Activated B cell treated with CpG ODN at 0.5 μM for 24 hours (primary cell): Measurements from ENCODE around the gene CTCF. TPM values are rescaled to one million over a fixed set of nuclear protein-coding genes. Genes with fewer than 3 reads are reported as not detected.
A peak's percentile ranks its signal among the peaks of the same experiment; 100 is the strongest.

Experiments used
- ATAC-seq: fragments of 200-7000 bp; cut with Tn5 transposase; one replicate; pipeline ENCODE4 v1.10.0; 2021; ENCODE audit warnings: low read depth, mild to moderate bottlenecking, moderate library complexity
- CTCF ChIA-PET: fragments of 350-600 bp; sonication (Branson Sonifier 250); formaldehyde crosslinking; loops from one replicate; lab custom pipeline; 2021; ENCODE audit warnings: antibody characterized with exemption; lab: Charles Lee
- POLR2A ChIA-PET: fragments of 350-600 bp; sonication (Branson Sonifier 250); formaldehyde crosslinking; loops from one replicate; lab custom pipeline; 2021; ENCODE audit warnings: antibody characterized with exemption; lab: Charles Lee
- DNase-seq: peaks from one replicate; pipeline ENCODE4 v3.0.0; 2022
- H3K27ac Mint-ChIP-seq: one replicate; pipeline ENCODE4 v1.8.0; 2020; ENCODE audit warnings: mixed read lengths
- H3K27me3 Mint-ChIP-seq: one replicate; pipeline ENCODE4 v1.8.0; 2021; ENCODE audit warnings: mixed read lengths
- H3K36me3 Mint-ChIP-seq: one replicate; pipeline ENCODE4 v1.8.0; 2021; ENCODE audit warnings: low read depth, mixed read lengths
- H3K4me1 Mint-ChIP-seq: one replicate; pipeline ENCODE4 v1.8.0; 2021; ENCODE audit warnings: mixed read lengths
- H3K4me3 Mint-ChIP-seq: one replicate; pipeline ENCODE4 v1.8.0; 2020; ENCODE audit warnings: mild to moderate bottlenecking, mixed read lengths
- H3K9me3 Mint-ChIP-seq: one replicate; pipeline ENCODE4 v1.8.0; 2020; ENCODE audit warnings: mixed read lengths
- CTCF ChIP-seq: fragments of 200-600 bp; IDR thresholded peaks from one replicate; pipeline ENCODE4 v1.8.0; 2022; ENCODE audit warnings: antibody characterized with exemption, mild to moderate bottlenecking
- intact Hi-C: fragments of 100-400 bp; cut with micrococcal nuclease; formaldehyde crosslinking; loops from one replicate; pipeline ENCODE4 v1.15.1; 2024
- total RNA-seq: library from RNA; stranded (reverse); gene quantifications from 2 replicates; pipeline ENCODE4 v1.2.3, GENCODE V29; 2022

The CTCF gene
- total RNA-seq, 1 donor from 2014 or later = 59.6 TPM

DNA sequence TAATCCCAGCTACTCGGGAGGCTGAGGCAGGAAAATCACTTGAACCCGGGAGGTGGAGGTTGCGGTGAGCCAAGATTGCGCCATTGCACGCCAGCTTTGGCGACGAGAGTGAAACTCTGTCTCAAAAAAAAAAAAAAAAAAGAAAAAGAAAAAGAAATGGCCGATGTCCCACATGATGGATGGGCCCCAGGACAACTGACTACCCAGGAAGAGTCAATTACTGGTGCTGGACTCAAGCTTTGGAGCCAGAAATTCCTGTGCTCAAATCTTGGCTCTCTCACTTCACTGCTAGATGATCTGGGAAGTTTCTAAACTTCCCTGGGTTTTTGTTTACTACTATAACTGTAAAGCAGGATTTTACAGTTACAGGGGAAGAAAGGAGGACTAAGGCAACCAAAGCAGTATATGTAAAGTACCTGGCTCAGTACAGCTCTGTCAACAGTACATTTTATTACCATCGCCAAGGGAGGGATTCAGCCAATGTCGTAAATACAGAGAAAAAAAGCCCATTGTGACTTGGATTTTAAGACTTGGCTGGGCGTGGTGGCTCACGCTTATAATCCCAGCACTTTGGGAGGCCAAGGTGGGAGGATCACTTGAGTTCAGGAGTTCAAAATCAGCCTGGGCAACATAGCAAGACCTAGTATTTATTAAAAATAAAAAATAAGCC lies 116.2 kb downstream of the CTCF start:
- Mint-ChIP-seq H3K27me3 (no peaks in the 10 kb centered on the region), H3K36me3 (peaks cover 26% of the 10 kb centered on the region), H3K4me1 (peaks cover 16% of the 10 kb centered on the region), H3K9me3 (no peaks in the 10 kb centered on the region), H3K27ac (no peak overlapping the region), H3K4me3 (no peak overlapping the region)
- DNase-seq (no peak), ATAC-seq (no peak)
- ChIA-PET POLR2A (interaction anchor here (0.6 to 1.1 kb wide), 5 partner anchors 21 to 344 kb away, joined by 3 to 6 read pairs (median 4); partner anchors contain the start of genes CARMIL2 and NUTF2), CTCF (interaction anchor here (1.4 kb wide), 1 partner anchor 138 kb away, joined by 4 read pairs; no protein-coding TSS in a partner anchor)
- no peak for TF ChIP-seq CTCF
- intact Hi-C loops = no loop called here

- TF ChIP-seq CTCF = no peak
- ChIA-PET POLR2A (interaction anchor here (0.5 to 0.7 kb wide), 2 partner anchors 565 to 648 kb away, joined by 3 to 4 read pairs; partner anchors contain the start of gene PLA2G15), CTCF (interaction anchor here (1.4 kb wide), 1 partner anchor 136 kb away, joined by 4 read pairs; no protein-coding TSS in a partner anchor)
- no peaks in the 10 kb centered on the region for H3K9me3 Mint-ChIP-seq
- ATAC-seq (no peak), DNase-seq (no peak)
- H3K36me3 Mint-ChIP-seq = peaks cover 31% of the 10 kb centered on the region
- no peaks in the 10 kb centered on the region for H3K27me3 Mint-ChIP-seq
- H3K4me3 Mint-ChIP-seq = no peak overlapping the region
- peaks cover 16% of the 10 kb centered on the region for H3K4me1 Mint-ChIP-seq
- intact Hi-C loops = no loop called here
- no peak overlapping the region for H3K27ac Mint-ChIP-seq
Observed at GRCh38 chr16:67679935-67680897, 117.9 kb downstream of the CTCF start.

DNA sequence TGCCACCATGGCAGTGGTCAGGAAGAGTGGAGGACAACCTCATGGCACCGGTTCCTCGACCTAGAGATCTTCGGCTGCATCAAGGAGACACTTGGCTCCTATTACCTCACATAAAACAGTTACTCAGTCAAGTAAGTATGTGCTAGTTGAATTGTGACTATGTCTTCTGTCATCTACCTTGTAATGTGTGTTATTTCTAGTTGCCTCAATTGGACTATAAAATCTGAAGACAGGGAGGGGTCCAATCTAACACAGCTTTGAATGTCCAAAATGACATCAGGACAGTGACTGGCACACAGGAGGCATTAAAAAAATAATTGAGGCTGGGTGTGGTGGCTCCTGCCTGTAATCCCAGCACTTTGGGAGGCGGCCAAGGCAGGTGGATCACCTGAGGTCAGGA lies 121.4 kb downstream of the CTCF start:
- no peaks in the 10 kb centered on the region for H3K27me3 Mint-ChIP-seq
- no peak overlapping the region for H3K4me3 Mint-ChIP-seq
- intact Hi-C loops = no loop called here
- no peaks in the 10 kb centered on the region for H3K9me3 Mint-ChIP-seq
- peaks cover 27% of the 10 kb centered on the region for H3K4me1 Mint-ChIP-seq
- peaks cover 24% of the 10 kb centered on the region for H3K36me3 Mint-ChIP-seq
- ATAC-seq (no peak), DNase-seq (no peak)
- ChIA-PET CTCF (interaction anchor here (0.7 kb wide), 1 partner anchor 257 kb away, joined by 3 read pairs; no protein-coding TSS in a partner anchor), POLR2A (no interaction called here)
- H3K27ac Mint-ChIP-seq = no peak overlapping the region
- TF ChIP-seq CTCF = no peak

GRCh38 chr16:67685388-67686112 lies 123.2 kb downstream of the CTCF start:
- TF ChIP-seq CTCF = no peak
- H3K4me1 Mint-ChIP-seq = peaks cover 27% of the 10 kb centered on the region
- ChIA-PET POLR2A (interaction anchor here (0.9 to 1.9 kb wide), 3 partner anchors 18 to 121 kb away, joined by 3 to 10 read pairs (median 3); partner anchors contain the start of genes GFOD2, RANBP10 and TSNAXIP1), CTCF (no interaction called here)
- ATAC-seq (peak; percentile 92), DNase-seq (no peak)
- intact Hi-C loops = loop anchor here (5.0 kb wide), 1 partner anchor 122 kb away; the partner anchor contains the start of genes RANBP10 and TSNAXIP1
- peaks cover 23% of the 10 kb centered on the region for H3K36me3 Mint-ChIP-seq
- peak overlapping the region; percentile 77 for H3K27ac Mint-ChIP-seq
- H3K4me3 Mint-ChIP-seq = peak overlapping the region; percentile 53
- no peaks in the 10 kb centered on the region for H3K9me3 Mint-ChIP-seq
- H3K27me3 Mint-ChIP-seq = no peaks in the 10 kb centered on the region

Other genes with a start within 250 kb of the CTCF start
- not detected in 2 replicates for gene KCTD19, start 235.8 kb upstream of the CTCF start, total RNA-seq
- gene LRRC36, start 235.7 kb upstream of the CTCF start, total RNA-seq = 0.49 and 0.69 TPM in 2 replicates
- gene TPPP3, start 169.0 kb upstream of the CTCF start, total RNA-seq = 0.15 TPM in 1 of 2 replicates, not detected in the other
- gene ZDHHC1, start 146.0 kb upstream of the CTCF start, total RNA-seq = 2.8 and 3.8 TPM in 2 replicates
- gene HSD11B2, start 131.4 kb upstream of the CTCF start, total RNA-seq = 0.49 TPM in 1 of 2 replicates, not detected in the other
- gene ATP6V0D1, start 81.4 kb upstream of the CTCF start, total RNA-seq = 70.2 and 74.5 TPM in 2 replicates
- gene AGRP, start 79.0 kb upstream of the CTCF start, total RNA-seq = not detected in 2 replicates
- gene RIPOR1, start 33.7 kb upstream of the CTCF start, total RNA-seq = 136 and 159 TPM in 2 replicates
- 138 and 151 TPM in 2 replicates for gene CARMIL2, start 82.6 kb downstream of the CTCF start, total RNA-seq
- gene ACD, start 97.7 kb downstream of the CTCF start, total RNA-seq = 38.2 and 41.4 TPM in 2 replicates
- 5.9 and 6.0 TPM in 2 replicates for gene PARD6A, start 98.4 kb downstream of the CTCF start, total RNA-seq
- 8.9 and 9.5 TPM in 2 replicates for gene ENKD1, start 104.2 kb downstream of the CTCF start, total RNA-seq
- gene C16orf86, start 104.3 kb downstream of the CTCF start, total RNA-seq = 2.4 and 4.6 TPM in 2 replicates
- gene GFOD2, start 156.8 kb downstream of the CTCF start, total RNA-seq = 9.7 and 12.6 TPM in 2 replicates
- 25.2 and 30.6 TPM in 2 replicates for gene RANBP10, start 244.0 kb downstream of the CTCF start, total RNA-seq
- gene TSNAXIP1, start 244.4 kb downstream of the CTCF start, total RNA-seq = 1.2 and 1.9 TPM in 2 replicates